HS-27A (cell line): ENCODE measurements around the gene CHCT1.
"Not testable (repeated sequence)": the region's sequence is repeated elsewhere in the genome, so short reads cannot be mapped to it uniquely, and the experiment has no call there.

Experiments used
- DNase-seq: peaks from one replicate; pipeline ENCODE4 v3.0.0-alpha.2; 2012; ENCODE audit warnings: low read depth, missing footprints

Gene CHCT1

DNA sequence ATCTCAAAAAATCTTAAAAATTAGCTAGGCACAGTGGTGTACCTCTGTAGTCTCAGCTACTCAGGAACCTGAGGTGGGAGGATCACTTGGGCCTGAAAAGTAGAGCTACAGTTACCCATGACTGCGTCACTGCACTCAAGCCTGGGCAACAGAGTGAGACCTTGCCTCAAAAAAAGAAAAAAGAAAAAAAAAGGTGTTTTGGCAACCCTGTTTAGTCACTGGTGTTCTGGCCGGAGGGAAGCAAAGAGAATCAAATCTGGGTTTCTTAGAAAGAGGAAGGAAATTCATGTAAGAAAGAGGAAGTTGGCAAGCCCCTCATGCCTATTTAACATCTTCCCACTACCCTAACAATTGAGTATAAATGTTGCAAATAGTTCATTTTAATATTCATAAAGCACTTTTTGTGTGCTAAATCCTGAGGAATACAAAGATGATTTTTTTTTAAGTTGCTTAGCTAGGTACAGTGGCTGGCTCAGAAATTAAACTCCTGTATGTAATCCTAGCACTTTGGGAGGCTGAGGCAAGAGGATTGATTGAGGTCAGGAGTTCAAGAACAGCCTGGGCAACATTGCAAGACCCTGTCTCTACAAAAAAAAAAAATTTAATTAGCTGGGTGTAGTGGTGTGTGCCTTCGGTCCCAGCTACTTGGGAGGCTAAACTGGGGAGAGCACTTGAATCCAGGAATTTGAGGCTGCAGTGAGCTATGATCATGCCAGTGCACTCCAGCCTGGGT, 23.9 kb upstream of the CHCT1 start:
- DNase-seq, result no peak

DNA sequence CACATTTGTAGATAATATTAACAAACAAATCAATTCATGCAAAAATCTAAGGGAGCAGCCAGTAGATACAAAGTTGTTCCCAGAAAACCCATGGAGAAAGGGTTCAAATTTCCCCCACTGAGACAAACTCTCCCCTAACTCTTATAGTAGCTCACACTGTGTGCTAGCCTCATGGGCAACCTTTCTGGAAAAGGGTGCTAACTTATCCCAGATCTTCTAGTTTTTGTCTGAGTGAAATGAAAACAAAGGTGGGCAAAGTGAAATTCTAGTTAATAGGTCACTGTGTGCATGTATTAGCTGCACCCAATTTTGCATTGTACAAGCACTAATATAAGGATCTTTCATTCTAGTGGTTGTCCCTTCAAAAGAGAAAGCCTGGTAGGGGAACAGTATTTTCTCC, 20.5 kb upstream of the CHCT1 start:
- DNase-seq, result no peak

DNA sequence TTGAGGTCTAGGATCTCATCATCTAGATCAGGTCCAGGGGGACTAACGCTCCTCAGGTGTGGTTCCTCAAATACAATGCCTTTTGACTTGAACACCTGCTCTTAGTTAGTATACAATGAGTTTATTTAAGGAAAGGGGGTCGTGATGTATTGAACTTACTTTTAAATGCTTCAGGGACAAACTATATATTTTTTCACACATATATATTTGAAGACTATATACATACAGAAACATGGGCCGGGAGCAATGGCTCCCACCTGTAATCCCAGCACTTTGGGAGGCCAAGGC, 18.8 kb upstream of the CHCT1 start:
- DNase-seq, result no peak

DNA sequence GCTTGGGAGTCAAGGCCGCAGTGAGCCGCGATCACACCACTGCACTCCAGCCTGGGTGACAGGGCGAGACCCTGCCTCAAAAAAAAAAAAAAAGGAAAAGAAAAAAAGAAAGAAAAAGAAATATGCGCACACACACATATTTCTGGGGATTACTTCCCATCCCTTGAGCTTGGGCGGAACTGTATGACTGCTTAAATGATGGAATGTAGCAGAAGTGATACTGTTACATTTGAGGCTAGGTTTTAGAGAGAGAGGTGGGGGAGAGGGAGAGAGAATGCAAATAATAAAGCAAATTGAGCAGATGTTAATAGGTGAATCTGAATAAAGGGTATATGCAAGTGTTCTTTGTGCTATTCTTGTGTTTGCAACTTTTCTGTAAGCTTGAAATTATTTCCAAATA, 18.3 kb upstream of the CHCT1 start:
- DNase-seq, result no peak

DNA sequence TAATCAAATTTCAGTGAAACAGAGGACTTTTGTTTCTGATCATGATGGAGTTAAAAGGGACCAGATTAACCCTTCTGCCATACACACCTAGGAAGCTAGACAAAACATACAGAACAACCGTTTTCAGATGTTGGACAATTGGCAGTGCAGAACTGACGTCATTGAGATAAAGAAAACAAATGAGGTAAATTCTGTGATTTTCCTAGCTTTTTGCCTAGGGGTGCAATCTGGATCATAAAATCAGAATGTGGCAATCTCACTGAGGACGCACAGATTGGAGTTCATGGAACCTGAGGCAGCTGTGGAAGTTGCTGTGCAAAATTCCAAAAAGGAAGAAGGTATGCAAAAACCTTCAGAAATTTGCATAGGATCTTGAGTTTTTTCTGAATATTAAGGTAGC, 15.4 kb upstream of the CHCT1 start:
- DNase-seq, result no peak

DNA sequence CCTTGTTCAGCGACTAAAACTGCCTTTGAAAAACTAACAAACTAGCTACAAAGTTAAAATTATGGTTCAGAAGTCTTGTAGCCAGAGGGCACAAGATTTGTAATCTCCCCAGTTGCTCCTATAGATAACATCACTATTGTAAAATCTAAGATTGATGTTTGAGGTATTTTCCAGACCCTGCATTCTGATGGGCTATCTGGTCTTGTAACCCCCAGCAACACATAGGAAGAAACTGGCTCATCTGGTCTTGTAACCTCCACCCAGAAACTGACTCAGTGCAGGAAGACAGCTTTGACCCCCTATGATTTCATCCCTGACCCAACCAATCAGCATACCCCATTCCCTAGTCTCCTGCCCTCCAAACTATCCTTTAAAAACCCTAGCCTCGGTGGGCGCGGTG, 12.3 kb upstream of the CHCT1 start:
- no peak for DNase-seq

DNA sequence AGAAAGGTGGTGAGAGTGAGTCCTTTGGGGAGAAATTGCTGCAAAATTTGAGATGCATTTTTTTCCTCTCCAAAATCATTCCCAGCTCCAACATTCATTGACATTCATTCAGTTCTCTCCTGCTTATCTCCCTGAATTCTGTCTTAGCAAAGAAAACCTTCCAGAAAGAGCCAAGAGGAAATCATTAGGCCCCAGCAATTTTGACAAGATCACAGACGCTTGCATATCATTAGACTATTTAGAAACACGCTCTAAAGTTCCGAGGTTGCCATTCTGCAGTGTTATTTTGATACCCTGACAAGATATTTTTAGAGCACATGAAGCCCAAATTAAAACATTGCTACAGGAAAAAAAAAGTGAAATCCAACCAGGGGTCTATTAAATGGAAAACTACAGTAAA, 9.6 kb upstream of the CHCT1 start:
- DNase-seq, result no peak

DNA sequence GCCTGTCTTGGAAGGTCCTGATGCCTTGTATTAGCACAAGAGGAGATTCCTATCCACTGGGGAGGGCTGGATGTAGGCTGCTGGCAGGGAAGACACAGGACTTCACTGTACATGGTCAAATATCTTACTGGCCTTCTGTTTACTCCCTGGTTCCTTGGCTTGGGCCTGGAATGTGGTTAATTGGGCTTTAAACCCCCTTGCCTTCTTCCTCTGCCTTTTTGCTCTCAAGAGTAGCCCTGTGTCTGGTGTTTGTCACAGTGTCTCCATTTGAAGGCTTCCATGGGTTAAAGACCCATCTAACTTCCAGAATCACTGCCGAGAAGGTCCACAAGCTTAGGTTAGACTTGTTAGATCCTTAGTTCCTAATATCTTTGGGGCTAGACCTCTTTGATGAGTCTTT, 7.1 kb upstream of the CHCT1 start:
- DNase-seq, result no peak

DNA sequence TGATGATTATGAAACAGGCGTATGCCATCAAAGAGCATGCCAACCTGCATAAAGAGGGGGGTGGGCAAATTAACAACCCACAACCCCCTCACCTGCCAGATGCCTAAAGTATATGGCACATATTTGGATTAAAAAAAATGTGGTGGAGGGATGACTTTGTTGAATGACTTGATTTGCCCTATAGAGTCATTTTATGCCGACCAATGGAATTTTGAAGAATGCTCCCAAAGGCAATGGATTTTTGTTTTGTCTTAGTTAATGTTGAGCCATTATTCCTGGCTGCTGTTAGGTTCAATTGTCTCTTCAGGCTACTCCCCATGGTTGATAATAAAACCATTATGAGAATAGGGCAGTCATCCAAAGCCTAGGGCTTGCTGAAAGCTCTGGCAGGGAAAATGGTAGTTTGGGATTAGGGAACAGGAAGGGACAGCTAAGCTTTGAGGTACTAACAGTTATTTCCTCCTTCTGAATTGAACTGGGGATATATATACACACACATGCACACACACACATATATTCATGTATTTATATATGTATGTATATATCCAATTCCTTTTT, 5.8 kb upstream of the CHCT1 start:
- DNase-seq, result no peak

DNA sequence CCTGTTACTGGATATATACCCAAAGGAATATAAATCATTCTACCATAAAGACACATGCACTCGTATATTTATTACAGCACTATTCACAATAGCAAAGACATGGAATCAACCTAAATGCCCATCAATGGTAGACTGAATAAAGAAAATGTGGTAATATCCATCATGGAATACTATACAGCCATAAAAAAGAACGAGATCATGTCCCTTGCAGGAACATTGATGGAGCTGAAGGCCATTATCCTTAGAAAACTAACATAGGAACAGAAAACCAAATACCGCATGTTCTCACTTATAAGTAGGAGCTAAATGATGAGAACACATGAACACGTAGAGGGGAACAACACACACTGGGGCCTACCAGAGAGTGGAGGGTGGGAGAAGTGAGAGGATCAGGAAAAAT, 3.3 kb upstream of the CHCT1 start:
- not testable (repeated sequence) for DNase-seq

DNA sequence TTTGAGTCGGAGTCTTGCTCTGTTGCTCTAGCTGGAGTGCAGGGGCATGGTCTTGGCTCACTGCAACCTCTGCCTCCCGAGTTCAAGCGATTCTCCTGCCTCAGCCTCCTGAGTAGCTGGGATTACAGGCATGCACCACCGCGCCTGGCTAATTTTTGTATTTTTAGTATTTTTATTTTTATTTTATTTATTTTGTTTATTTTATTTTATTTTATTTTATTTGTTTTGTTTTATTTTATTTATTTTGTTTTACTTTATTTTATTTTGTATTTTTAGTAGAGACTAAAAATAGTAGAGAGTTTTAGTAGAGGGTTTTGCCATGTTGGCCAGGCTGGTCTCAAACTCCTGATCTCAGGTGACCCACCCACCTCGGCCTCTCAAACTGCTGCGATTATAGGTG, 2.4 kb upstream of the CHCT1 start:
- not testable (repeated sequence) for DNase-seq

DNA sequence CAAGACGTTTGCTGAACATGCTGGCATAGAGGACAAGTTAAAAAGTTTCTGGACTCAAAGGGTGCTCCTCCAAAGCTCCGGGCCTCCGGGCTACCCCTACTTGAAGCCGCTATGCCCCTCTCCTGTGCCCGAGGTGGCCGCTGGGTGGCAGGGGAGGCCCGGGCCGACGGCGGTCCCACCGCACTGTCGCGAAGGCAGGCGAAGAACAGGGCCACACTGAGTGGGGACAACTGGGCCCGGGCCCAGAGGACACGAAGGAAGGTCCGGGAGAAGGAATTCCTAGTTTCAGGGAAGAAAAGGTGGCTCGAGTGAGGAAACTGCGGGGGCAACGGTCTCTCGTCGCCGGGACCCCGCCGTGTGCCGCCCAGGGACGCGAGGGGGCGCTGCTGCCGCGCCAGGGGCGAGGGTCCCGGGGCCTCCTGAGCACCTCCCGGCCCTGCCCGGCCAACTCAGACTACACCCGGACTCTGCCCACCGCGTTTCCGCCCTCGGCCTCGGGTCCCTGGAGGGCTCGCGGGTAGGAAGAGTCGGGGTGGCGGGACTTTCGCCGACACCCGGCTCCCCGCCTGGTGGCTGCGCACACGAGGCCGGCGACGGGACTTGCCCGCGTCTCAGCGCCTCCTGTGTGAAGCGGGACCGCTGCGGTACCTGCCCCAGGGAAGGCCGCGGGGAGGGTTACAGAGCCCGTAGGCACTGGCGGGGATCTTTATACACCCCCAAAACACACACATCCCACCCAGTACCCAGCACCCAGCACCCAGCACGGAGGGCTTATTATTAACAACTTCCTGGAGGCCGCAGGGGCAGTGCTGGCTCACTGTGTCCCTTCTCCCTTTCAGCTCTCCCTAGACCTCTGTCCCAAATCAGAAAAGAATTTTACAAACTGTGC, 772 bp upstream of the CHCT1 start:
- no peak for DNase-seq

DNA sequence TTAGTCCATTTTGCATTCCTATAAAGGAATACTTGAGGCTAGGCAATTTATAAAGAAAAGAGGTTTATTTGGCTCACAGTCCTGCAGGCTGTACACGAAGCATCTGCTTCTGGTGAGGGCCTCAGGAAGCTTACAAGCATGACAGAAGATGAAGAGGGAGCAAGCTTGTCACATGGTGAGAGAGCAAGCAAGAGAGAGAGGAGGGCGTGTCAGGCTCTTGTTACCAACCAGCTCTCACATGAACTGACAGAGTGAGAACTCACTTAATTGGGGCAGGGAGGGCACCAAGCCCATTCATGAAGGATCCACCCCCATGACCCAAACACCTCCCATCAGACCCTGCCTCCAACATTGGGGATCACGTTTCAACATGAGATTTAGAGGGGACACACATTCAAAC, 1.6 kb downstream of the CHCT1 start:
- DNase-seq, result no peak

DNA sequence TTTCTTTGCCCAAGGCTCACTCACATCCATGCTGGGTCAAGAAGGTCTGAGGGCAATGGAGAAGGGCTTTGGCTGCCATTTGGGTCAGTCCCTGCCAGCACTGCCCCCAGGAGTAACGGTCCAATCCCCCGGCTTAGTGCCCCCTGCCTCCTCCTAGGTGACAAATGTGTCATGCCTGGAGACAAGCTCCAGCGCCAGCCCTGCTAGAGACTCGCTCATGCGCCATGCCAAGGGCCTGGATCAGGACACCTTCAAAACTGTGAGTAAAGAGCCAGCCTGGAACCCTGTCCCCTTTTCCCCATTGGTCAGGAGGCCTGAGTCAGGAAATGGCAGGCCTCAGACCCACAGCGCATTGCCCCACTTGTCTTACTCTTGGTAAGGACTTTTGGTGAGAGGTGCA, 3.3 kb downstream of the CHCT1 start:
- DNase-seq, result no peak

DNA sequence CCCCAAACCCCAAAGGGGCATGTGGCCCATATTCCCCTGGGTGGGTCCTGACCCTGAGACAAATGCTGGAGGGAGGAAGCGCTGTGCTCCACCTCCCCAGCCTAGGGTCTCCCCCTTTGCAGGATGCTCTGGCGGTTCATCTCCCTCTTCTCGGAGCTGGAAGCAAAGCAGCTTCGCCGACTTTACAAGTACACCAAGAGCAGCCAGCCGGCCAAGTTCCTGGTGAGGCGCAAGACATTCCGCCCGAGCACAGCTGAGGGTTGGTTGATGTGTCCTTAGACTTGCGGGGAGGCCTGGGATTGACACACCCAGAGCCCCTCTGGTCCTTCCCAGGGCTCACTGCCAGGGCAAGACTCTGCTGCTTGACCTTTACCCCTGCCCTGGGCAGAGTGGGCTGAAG, 4.3 kb downstream of the CHCT1 start:
- DNase-seq, result no peak

DNA sequence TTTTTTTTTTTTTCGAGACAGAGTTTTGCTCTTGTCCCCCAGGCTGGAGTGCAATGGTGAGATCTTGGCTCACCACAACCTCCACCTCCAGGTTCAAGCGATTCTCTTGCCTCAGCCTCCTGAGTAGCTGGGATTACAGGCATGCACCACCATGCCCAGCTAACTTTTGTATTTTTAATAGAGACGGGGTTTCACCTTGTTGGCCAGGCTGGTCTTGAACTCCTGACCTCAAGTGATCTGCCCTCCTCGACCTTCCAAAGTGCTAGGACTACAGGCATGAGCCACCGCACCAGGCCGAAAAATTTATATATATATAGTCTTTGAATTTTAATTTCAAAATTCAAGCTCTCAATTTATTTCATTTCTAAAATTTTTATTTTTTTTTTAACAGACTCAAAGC, 6.2 kb downstream of the CHCT1 start:
- not testable (repeated sequence) for DNase-seq

DNA sequence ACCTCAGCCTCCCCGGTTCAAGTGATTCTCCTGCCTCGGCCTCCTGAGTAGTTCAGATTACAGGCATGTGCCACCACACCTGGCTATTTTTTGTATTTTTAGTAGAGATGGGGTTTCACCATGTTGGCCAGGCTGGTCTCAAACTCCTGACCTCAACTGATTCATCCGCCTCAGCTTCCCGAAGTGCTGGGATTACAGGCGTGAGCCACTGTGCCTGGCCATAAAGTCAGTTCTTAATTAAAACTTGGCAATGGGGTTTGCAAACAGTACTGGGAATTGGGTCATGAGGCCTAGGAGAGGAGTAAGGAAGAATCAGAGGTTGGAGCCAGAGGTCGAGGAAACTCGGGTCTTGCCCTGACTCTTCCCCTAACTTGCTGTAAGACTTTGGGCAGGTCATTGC, 8.3 kb downstream of the CHCT1 start:
- DNase-seq, result not testable (repeated sequence)

DNA sequence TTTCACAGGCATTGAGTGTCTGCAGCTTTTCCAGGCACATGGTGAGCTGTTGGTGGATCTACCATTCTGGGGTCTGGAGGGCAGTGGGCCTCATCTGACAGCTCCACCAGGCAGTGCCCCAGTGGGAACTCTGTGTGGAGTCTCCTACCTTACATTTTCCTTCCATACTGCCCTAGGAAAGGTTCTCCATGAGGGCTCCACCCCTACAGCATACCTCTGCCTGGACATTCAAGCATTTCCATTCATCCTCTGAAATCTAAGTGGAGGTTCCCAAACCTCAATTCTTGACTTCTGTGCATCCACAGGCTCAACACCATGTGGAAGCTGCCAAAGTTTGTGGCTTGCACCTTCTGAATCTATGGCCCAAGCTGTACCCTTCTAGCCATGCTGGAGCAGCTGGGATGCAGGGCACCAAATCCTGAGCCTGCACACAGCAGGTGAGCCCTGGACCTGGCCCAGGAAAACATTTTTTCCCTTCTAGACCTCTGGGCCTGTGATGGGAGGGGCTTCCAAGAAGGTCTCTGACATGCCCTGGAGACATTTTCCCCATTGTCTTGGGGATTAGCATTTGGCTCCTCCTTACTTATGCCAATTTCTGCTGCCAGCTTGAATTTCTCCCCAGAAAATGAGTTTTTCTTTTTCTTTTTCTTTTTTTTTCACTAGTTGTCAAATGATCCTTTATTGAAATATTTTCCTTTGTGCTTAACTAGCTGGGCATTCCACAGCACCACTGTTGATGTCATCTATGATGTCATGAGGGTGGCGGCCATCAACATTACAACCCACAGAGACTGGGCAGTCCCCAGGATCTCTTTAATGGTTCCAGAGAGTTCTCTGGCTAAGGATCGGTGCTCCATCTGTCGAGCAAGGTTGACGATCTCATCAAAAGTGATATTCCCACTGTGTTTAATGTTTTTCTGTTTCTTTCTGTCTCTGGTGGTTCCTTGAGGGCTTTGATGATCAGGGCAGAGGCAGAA, 11.0 kb downstream of the CHCT1 start:
- DNase-seq, result not testable (repeated sequence)

DNA sequence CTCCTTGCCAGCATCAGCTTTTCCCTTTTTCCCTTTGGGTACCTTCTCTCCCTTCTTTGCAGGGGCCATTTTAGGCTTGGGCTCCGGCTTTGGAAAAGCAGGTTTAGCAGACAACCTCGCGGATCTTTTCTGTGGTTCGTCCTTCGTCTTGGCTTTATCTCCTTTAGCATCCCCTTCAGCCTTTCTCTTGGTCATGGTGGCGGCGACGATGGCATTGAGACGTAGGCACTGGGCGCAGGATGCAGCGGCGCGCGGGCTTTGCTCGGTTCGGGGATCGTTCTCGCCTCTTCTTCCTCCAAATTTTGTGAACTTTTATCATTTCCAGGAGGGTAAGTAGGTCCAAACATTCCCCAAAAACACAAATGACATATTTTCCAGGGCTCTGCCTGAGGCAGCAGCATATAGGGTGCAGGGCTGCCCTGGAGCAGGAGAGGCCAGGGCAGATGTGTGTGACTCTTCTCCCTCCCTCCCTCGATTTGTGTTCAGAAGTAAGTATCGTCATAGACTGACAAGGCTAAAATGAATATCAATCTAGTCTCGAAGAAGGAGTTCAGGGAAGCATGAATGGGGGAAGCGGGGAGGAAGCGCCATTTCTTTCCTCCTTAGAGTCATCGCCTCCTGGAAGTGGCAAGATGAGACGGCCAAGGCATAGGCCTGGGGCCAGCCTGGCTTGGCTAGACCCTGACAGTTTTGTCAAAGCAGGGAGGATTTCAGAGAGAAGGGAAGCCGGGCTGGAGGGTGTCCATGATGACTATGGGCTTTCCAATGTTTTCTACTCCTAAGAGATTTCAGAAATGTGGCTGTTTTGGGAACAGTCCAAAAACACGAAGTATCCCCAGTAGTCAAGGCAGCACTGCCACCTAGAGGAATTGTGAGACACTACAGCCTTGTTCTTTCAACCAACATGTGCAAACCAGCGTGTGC, 13.2 kb downstream of the CHCT1 start:
- DNase-seq, result peak; percentile 71

DNA sequence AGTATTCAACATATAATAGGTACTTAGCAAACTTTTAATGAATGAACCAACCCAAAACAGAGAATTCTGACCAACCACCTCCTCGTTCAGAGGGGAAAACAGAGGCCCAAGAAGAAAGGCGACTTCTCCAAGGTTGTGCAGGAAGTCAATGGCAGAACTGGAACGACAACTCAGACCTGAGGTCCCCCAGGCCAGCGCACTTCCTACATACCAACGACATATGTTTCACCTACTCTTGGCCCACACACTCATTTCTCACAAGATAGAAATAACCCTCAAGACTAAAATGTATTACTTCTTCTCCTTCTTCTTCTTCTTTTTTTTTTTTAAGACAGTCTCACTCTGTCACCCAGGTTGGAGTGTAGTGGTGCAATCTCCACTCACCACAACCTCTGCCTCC, 14.4 kb downstream of the CHCT1 start:
- DNase-seq, result no peak

DNA sequence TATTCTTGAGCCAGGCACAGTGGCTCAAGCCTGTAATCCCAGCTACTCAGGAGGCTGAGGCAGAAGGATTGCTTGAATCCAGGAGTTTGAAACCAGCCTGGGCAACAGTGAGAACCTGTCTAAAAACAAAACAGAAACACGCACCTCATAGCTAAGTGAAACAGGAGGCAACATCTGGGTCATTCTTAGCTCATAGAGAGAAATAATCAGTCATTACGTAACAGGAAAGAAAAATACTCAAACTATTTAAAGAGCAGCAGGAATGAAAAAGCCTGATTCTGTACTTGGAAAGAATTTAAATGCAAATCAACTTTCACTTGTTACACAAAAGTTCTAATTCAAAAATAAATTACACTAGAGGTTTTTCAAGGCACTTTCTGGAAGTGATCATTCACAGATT, 17.2 kb downstream of the CHCT1 start:
- no peak for DNase-seq
